SK-N-DZ (cell line): ENCODE measurements around the gene GPC1.
"Not testable (repeated sequence)": the region's sequence is repeated elsewhere in the genome, so short reads cannot be mapped to it uniquely, and the experiment has no call there.

Experiments
- DNase-seq: peaks from one replicate; pipeline ENCODE4 v3.0.0-alpha.2; 2015; ENCODE audit warnings: low spot score

The GPC1 gene

GRCh38 chr2:240465765-240466578 lies 30.5 kb downstream of the GPC1 start:
- DNase-seq = no peak

- peak; percentile 75 for DNase-seq
These were observed 31.2 kb downstream of the GPC1 start for GRCh38 chr2:240466579-240467148.

- no peak for DNase-seq
These were observed 31.7 kb downstream of the GPC1 start for GRCh38 chr2:240467149-240467642.

- no peak for DNase-seq
These were observed 32.3 kb downstream of the GPC1 start for GRCh38 chr2:240467659-240468302.

GRCh38 chr2:240468303-240469238 lies 33.1 kb downstream of the GPC1 start:
- no peak for DNase-seq

- no peak for DNase-seq
These were observed 33.8 kb downstream of the GPC1 start for GRCh38 chr2:240469239-240469636.

- no peak for DNase-seq
These were observed 34.3 kb downstream of the GPC1 start for GRCh38 chr2:240469740-240470139.

GRCh38 chr2:240472078-240472790 lies 36.8 kb downstream of the GPC1 start:
- no peak for DNase-seq

- DNase-seq = no peak
These were observed 37.7 kb downstream of the GPC1 start for GRCh38 chr2:240473211-240473610.

GRCh38 chr2:240477916-240478315 lies 42.5 kb downstream of the GPC1 start:
- no peak for DNase-seq

- no peak for DNase-seq
These were observed 43.1 kb downstream of the GPC1 start for GRCh38 chr2:240478346-240479110.

GRCh38 chr2:240479111-240479501 lies 43.6 kb downstream of the GPC1 start:
- DNase-seq = no peak

- no peak for DNase-seq
These were observed 45.6 kb downstream of the GPC1 start for GRCh38 chr2:240480834-240481623.

- DNase-seq = no peak
These were observed 46.3 kb downstream of the GPC1 start for GRCh38 chr2:240481720-240482119.

- DNase-seq = no peak
These were observed 46.7 kb downstream of the GPC1 start for GRCh38 chr2:240482141-240482540.

GRCh38 chr2:240491483-240491882 lies 56.0 kb downstream of the GPC1 start:
- DNase-seq = no peak

GRCh38 chr2:240494194-240494793 lies 58.8 kb downstream of the GPC1 start:
- DNase-seq = no peak

- not testable (repeated sequence) for DNase-seq
These were observed 59.5 kb downstream of the GPC1 start for GRCh38 chr2:240494942-240495341.

- peak; percentile 34 for DNase-seq
These were observed 61.6 kb downstream of the GPC1 start for GRCh38 chr2:240497082-240497481.
